Brain microvascular endothelial cell (primary cell): ENCODE results near the gene GPR78.

Experiments
- DNase-seq: peaks from one replicate; pipeline ENCODE4 v3.0.0-alpha.2; 2020
- H3K27ac ChIP-seq: fragments of 250-450 bp; sonication (Bioruptor Pico); 2 replicates; pipeline ENCODE4 v1.5.1; 2020; ENCODE audit warnings: mild to moderate bottlenecking, moderate library complexity
- H3K27me3 ChIP-seq: fragments of 250-450 bp; sonication (Bioruptor Pico); replicated peaks from 2 replicates; pipeline ENCODE4 v1.5.1; 2020; ENCODE audit warnings: mild to moderate bottlenecking
- H3K36me3 ChIP-seq: fragments of 250-450 bp; sonication (Bioruptor Pico); replicated peaks from 2 replicates; pipeline ENCODE4 v1.5.1; 2020; ENCODE audit warnings: mild to moderate bottlenecking
- H3K4me3 ChIP-seq: 2 replicates; pipeline ENCODE4 v1.5.1; 2011; ENCODE audit warnings: low read depth, mild to moderate bottlenecking, control low read depth, low read length, moderate library complexity
- in situ Hi-C: cut with HindIII; loops from 2 replicates; pipeline ENCODE4 v1.10.0; 2017; ENCODE audit warnings: low sequenced_read_pairs, low pct_ligation_motif_present
- TF ChIP-seq, protein P1 (sequence below): IDR thresholded peaks from 2 replicates; pipeline ENCODE4 v1.5.1; 2011; ENCODE audit warnings: low read depth, mild to moderate bottlenecking, moderate library complexity, low read length, control low read depth, inconsistent platforms; ENCODE audit errors: missing control alignments

The GPR78 gene

GRCh38 chr4:8578717-8579116 lies 1.5 kb upstream of the GPR78 start:
- Histone ChIP-seq H3K36me3 (no peaks in the 10 kb centered on the region), H3K27me3 (peaks cover 32% of the 10 kb centered on the region), H3K27ac (no peak overlapping the region), H3K4me3 (no peak overlapping the region)
- in situ Hi-C loops: no loop called here
- TF ChIP-seq, protein P1, sequence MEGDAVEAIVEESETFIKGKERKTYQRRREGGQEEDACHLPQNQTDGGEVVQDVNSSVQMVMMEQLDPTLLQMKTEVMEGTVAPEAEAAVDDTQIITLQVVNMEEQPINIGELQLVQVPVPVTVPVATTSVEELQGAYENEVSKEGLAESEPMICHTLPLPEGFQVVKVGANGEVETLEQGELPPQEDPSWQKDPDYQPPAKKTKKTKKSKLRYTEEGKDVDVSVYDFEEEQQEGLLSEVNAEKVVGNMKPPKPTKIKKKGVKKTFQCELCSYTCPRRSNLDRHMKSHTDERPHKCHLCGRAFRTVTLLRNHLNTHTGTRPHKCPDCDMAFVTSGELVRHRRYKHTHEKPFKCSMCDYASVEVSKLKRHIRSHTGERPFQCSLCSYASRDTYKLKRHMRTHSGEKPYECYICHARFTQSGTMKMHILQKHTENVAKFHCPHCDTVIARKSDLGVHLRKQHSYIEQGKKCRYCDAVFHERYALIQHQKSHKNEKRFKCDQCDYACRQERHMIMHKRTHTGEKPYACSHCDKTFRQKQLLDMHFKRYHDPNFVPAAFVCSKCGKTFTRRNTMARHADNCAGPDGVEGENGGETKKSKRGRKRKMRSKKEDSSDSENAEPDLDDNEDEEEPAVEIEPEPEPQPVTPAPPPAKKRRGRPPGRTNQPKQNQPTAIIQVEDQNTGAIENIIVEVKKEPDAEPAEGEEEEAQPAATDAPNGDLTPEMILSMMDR: no peak
- DNase-seq: no peak

- DNase-seq: no peak
- peaks cover 32% of the 10 kb centered on the region for H3K27me3 ChIP-seq
- H3K27ac ChIP-seq: no peak overlapping the region
- in situ Hi-C loops: no loop called here
- no peak overlapping the region for H3K4me3 ChIP-seq
- TF ChIP-seq, protein P1: no peak
- H3K36me3 ChIP-seq: no peaks in the 10 kb centered on the region
Observed at GRCh38 chr4:8579526-8580320, 469 bp upstream of the GPR78 start.

GRCh38 chr4:8581094-8581861 lies 1.1 kb downstream of the GPR78 start:
- in situ Hi-C loops: no loop called here
- H3K36me3 ChIP-seq: no peaks in the 10 kb centered on the region
- peaks cover 37% of the 10 kb centered on the region for H3K27me3 ChIP-seq
- no peak for DNase-seq
- no peak overlapping the region for H3K4me3 ChIP-seq
- TF ChIP-seq, protein P1: no peak
- no peak overlapping the region for H3K27ac ChIP-seq

GRCh38 chr4:8582016-8582415 lies 1.8 kb downstream of the GPR78 start:
- DNase-seq: no peak
- in situ Hi-C loops: no loop called here
- H3K27me3 ChIP-seq: peaks cover 39% of the 10 kb centered on the region
- H3K27ac ChIP-seq: no peak overlapping the region
- H3K36me3 ChIP-seq: no peaks in the 10 kb centered on the region
- TF ChIP-seq, protein P1: no peak
- no peak overlapping the region for H3K4me3 ChIP-seq

- Histone ChIP-seq H3K27ac (no peak overlapping the region), H3K27me3 (peaks cover 37% of the 10 kb centered on the region), H3K36me3 (no peaks in the 10 kb centered on the region), H3K4me3 (no peak overlapping the region)
- DNase-seq: no peak
- TF ChIP-seq, protein P1: no peak
- in situ Hi-C loops: no loop called here
Observed at GRCh38 chr4:8582436-8582835, 2.2 kb downstream of the GPR78 start.
